ENCODE measurements around the gene PTPRQ.

The PTPRQ gene

DNA sequence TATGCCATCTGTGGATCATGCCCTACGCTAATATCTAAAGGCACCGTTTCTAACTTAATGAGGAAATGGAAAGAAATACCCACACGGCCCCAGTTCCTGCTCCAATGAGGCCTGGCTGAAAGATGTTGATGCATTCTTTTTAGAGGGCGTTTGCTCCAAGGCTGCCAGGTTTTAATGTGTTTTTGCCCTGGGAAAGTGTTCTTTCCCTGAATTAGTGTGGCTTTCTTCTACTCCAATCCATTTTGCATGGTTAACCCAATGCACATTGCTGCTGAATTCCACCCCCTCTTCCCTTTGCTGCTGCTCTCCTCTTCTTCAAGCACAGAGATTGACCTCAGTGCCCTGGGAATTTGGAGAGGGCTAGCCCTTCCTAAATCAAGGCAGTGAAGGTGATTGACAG lies 273.8 kb downstream of the PTPRQ start:
- TF ChIP-seq, protein P1, sequence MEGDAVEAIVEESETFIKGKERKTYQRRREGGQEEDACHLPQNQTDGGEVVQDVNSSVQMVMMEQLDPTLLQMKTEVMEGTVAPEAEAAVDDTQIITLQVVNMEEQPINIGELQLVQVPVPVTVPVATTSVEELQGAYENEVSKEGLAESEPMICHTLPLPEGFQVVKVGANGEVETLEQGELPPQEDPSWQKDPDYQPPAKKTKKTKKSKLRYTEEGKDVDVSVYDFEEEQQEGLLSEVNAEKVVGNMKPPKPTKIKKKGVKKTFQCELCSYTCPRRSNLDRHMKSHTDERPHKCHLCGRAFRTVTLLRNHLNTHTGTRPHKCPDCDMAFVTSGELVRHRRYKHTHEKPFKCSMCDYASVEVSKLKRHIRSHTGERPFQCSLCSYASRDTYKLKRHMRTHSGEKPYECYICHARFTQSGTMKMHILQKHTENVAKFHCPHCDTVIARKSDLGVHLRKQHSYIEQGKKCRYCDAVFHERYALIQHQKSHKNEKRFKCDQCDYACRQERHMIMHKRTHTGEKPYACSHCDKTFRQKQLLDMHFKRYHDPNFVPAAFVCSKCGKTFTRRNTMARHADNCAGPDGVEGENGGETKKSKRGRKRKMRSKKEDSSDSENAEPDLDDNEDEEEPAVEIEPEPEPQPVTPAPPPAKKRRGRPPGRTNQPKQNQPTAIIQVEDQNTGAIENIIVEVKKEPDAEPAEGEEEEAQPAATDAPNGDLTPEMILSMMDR (conservative IDR thresholded peaks at IDR 0.05; ENCODE audit: low read depth, low read length) = no peak
- no peak for DNase-seq (ENCODE audit: low read depth)
- no peak overlapping the region for H3K4me3 ChIP-seq (ENCODE audit: low read length)

DNA sequence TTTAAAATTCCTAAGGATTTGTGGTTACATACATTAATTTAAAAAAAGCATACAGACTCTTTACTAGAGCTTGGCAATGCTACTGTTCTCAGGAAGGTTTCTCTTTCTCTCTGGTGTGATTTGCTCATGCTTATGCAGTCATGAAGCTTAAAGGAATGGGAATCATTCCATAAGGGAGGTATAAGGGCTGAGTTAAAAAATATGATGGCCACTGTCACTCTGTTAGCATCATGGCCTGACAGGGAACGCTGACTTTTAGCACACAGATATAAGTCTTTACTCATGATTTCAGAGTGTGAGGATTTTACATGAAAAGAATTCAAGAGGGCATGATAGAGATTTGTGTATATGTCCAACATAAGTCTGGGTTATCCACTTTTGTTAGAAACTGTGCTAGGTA lies 276.5 kb downstream of the PTPRQ start:
- no peak overlapping the region for H3K4me3 ChIP-seq (ENCODE audit: low read length)
- TF ChIP-seq, protein P1 (conservative IDR thresholded peaks at IDR 0.05; ENCODE audit: low read depth, low read length) = no peak

DNA sequence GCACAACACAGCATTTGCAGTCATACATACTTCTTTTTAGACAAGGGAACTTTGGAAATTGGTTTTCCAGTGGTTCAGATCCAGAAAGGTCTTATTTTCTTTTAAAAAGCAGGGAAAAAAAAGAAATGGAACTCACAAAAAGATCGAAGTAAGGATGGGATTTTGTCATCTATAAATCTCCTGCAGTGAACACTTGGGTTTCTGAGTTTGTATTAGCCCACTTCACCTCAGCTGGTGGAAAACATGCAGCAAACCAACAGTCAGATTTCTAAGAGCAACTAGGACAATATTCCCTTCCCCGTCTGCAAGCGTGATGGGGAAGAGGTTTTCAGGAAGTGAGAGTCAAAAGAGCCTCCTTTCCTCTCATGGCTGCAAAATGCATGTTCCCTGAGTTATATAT lies 277.3 kb downstream of the PTPRQ start:
- H3K4me3 ChIP-seq (ENCODE audit: low read length) = no peak overlapping the region
- TF ChIP-seq, protein P1 (conservative IDR thresholded peaks at IDR 0.05; ENCODE audit: low read depth, low read length) = no peak
- no peak for DNase-seq (ENCODE audit: low read depth)

More for the DNA sequence above, 276.5 kb downstream of the PTPRQ start:
- DNase-seq (ENCODE audit: low read depth) = no peak

All from retinal pigment epithelial cell (primary cell).